Sigmoid colon (tissue), 7 donors: ENCODE measurements around the gene APBB1IP. TPM values are rescaled to one million over a fixed set of nuclear protein-coding genes. Genes with fewer than 3 reads are reported as not detected.

ENCODE experiments used
- DNase-seq: peaks from one replicate; pipeline ENCODE4 v3.0.0-alpha.2; 2019
- H3K27ac ChIP-seq, 4 donors: fragments of 200-600 bp; sonication (generic); one replicate each; pipeline ENCODE4 v1.5.1; 2016 to 2019; ENCODE audit warnings: mild to moderate bottlenecking in 1 of 4
- H3K27me3 ChIP-seq, 3 donors: fragments of 200-600 bp; sonication (generic); one replicate each; pipeline ENCODE4 v1.5.1; 2019; ENCODE audit warnings: mild to moderate bottlenecking in 1 of 3
- H3K36me3 ChIP-seq, 4 donors: fragments of 200-600 bp; sonication (generic); one replicate each; pipeline ENCODE4 v1.5.1; 2016 to 2019
- H3K4me1 ChIP-seq, 4 donors: fragments of 200-600 bp; sonication (generic); one replicate each; pipeline ENCODE4 v1.5.1; 2017 to 2019
- H3K4me3 ChIP-seq, 4 donors: fragments of 200-600 bp; sonication (generic); one replicate each; pipeline ENCODE4 v1.5.1; 2017 to 2019; ENCODE audit warnings: mild to moderate bottlenecking in 2 of 4, moderate library complexity in 1 of 4
- H3K9me3 ChIP-seq, 4 donors: fragments of 200-600 bp in 3 of 4; sonication (generic) in 3 of 4; one replicate each; pipeline versions ENCODE4 v1.5.1 to v1.6.1; 2013 to 2019
- CTCF ChIP-seq, 4 experiments: fragments of 450-650 bp in 3 of 4; fragments of 200-600 bp in 1 of 4; IDR thresholded peaks; one replicate each; pipeline ENCODE4 v1.5.1; 2016 to 2019; ENCODE audit warnings: antibody characterized with exemption in 4 of 4, mild to moderate bottlenecking in 3 of 4, moderate library complexity in 2 of 4
- EP300 ChIP-seq, 4 donors: sonication (generic); formaldehyde crosslinking; IDR thresholded peaks; one replicate each; pipeline ENCODE4 v1.6.1; 2017; ENCODE audit warnings: antibody characterized with exemption in 4 of 4
- POLR2A ChIP-seq, 2 donors: fragments of 450-650 bp; IDR thresholded peaks; one replicate each; pipeline ENCODE4 v1.6.1; 2016; ENCODE audit warnings: antibody characterized with exemption in 2 of 2, mild to moderate bottlenecking in 2 of 2, moderate library complexity in 2 of 2
- POLR2AphosphoS5 ChIP-seq, 4 donors: sonication (generic); formaldehyde crosslinking; IDR thresholded peaks; one replicate each; pipeline ENCODE4 v1.6.1; 2017; ENCODE audit warnings: antibody characterized with exemption in 4 of 4
- WGBS, 2 donors: extraction: QIAGEN DNeasy Blood & Tissue Kit; methylation state at CpG; one replicate each; pipeline ENCODE4 v1.1.7; 2013; 5-methylcytosine and 5-hydroxymethylcytosine counted together
- intact Hi-C: fragments of 100-400 bp; cut with DNase I; formaldehyde crosslinking; loops from one replicate; pipeline ENCODE4 v1.15.1; 2023
- polyA plus RNA-seq, 3 donors: library from polyadenylated mRNA; stranded (reverse); fragments of 200-250 nt; gene quantifications; one replicate each; pipeline ENCODE4 v1.2.3, GENCODE V29; 2013
- total RNA-seq, 4 donors: library from RNA; depleted of rRNA; stranded (reverse); fragments of >200 nt; gene quantifications; one replicate each; pipeline ENCODE4 v1.1.0, GENCODE V29; 2016
- donor health status: healthy with polysubstance abuse.
- donor health status: Bipolar disorder and iron deficiency.
- donor health status: healthy.

Gene APBB1IP
- total and polyA plus RNA-seq, 7 donors, result 1.4 to 11.4 (median 3.5) TPM

GRCh38 chr10:26441491-26442214, 3.5 kb downstream of the APBB1IP start:
- H3K36me3 ChIP-seq, result no peaks in the 10 kb centered on the region
- H3K4me1 ChIP-seq, result peaks cover 0 to 7% (median 0%) of the 10 kb centered on the region in 4 donors
- no peak overlapping the region for H3K27ac ChIP-seq
- no peak for DNase-seq
- no peak overlapping the region for H3K4me3 ChIP-seq
- no peaks in the 10 kb centered on the region for H3K9me3 ChIP-seq
- intact Hi-C loops, result no loop called here
- TF ChIP-seq POLR2AphosphoS5 (IDR thresholded peaks at IDR 0.05) (no peak), CTCF (IDR thresholded peaks at IDR 0.05) (no peak), POLR2A (IDR thresholded peaks at IDR 0.05) (no peak), EP300 (IDR thresholded peaks at IDR 0.05) (no peak)
- WGBS, 2 donors, result 81 to 82% methylated on average over 7 of the region's 7 CpGs
- peaks cover 0 to 30% (median 0%) of the 10 kb centered on the region in 3 donors for H3K27me3 ChIP-seq

- DNase-seq, result no peak
- Histone ChIP-seq H3K4me1 (no peaks in the 10 kb centered on the region), H3K27me3 (no peaks in the 10 kb centered on the region), H3K9me3 (no peaks in the 10 kb centered on the region), H3K4me3 (no peak overlapping the region), H3K36me3 (no peaks in the 10 kb centered on the region), H3K27ac (no peak overlapping the region)
- intact Hi-C loops, result no loop called here
- 79 to 80% methylated on average over 8 of the region's 8 CpGs for WGBS, 2 donors
- no peak for TF ChIP-seq POLR2AphosphoS5 (IDR thresholded peaks at IDR 0.05)
- no peak for TF ChIP-seq CTCF (IDR thresholded peaks at IDR 0.05)
- no peak for TF ChIP-seq EP300 (IDR thresholded peaks at IDR 0.05)
- no peak for TF ChIP-seq POLR2A (IDR thresholded peaks at IDR 0.05)
Observed at GRCh38 chr10:26445411-26446031, 7.4 kb downstream of the APBB1IP start.

- 70 to 79% methylated on average over 5 of the region's 5 CpGs for WGBS, 2 donors
- no peak for DNase-seq
- no peaks in the 10 kb centered on the region for H3K9me3 ChIP-seq
- H3K4me3 ChIP-seq, result no peak overlapping the region
- TF ChIP-seq POLR2A (IDR thresholded peaks at IDR 0.05) (no peak), POLR2AphosphoS5 (IDR thresholded peaks at IDR 0.05) (no peak)
- H3K27ac ChIP-seq, result no peak overlapping the region
- no peaks in the 10 kb centered on the region for H3K4me1 ChIP-seq
- no peaks in the 10 kb centered on the region for H3K36me3 ChIP-seq
- H3K27me3 ChIP-seq, result no peaks in the 10 kb centered on the region
- intact Hi-C loops, result no loop called here
Observed at GRCh38 chr10:26446258-26446657, 8.1 kb downstream of the APBB1IP start.

- H3K27ac ChIP-seq, result no peak overlapping the region
- no peaks in the 10 kb centered on the region for H3K9me3 ChIP-seq
- DNase-seq, result no peak
- H3K27me3 ChIP-seq, result no peaks in the 10 kb centered on the region
- H3K4me3 ChIP-seq, result no peak overlapping the region
- no peaks in the 10 kb centered on the region for H3K36me3 ChIP-seq
- intact Hi-C loops, result no loop called here
- no peak for TF ChIP-seq POLR2A (IDR thresholded peaks at IDR 0.05)
- no peak for TF ChIP-seq CTCF (IDR thresholded peaks at IDR 0.05)
- TF ChIP-seq EP300 (IDR thresholded peaks at IDR 0.05), result no peak
- no peak for TF ChIP-seq POLR2AphosphoS5 (IDR thresholded peaks at IDR 0.05)
- H3K4me1 ChIP-seq, result no peaks in the 10 kb centered on the region
Observed at GRCh38 chr10:26448292-26448691, 10.2 kb downstream of the APBB1IP start.

- no peaks in the 10 kb centered on the region for H3K9me3 ChIP-seq
- no peaks in the 10 kb centered on the region for H3K36me3 ChIP-seq
- no peak overlapping the region for H3K4me3 ChIP-seq
- WGBS, 2 donors, result 48 to 76% methylated on average over 8 of the region's 8 CpGs
- H3K27ac ChIP-seq, result no peak overlapping the region
- no peak for TF ChIP-seq CTCF (IDR thresholded peaks at IDR 0.05)
- TF ChIP-seq EP300 (IDR thresholded peaks at IDR 0.05), result no peak
- no peak for TF ChIP-seq POLR2A (IDR thresholded peaks at IDR 0.05)
- TF ChIP-seq POLR2AphosphoS5 (IDR thresholded peaks at IDR 0.05), result no peak
- DNase-seq, result no peak
- H3K27me3 ChIP-seq, result no peaks in the 10 kb centered on the region
- intact Hi-C loops, result no loop called here
- H3K4me1 ChIP-seq, result no peaks in the 10 kb centered on the region
Observed at GRCh38 chr10:26448706-26449435, 10.7 kb downstream of the APBB1IP start.
